DMS79 (cell line): ENCODE results near the gene HMGB2.

Experiments
- DNase-seq: peaks from one replicate; lab custom pipeline; 2025; lab: John Stamatoyannopoulos, UW

The HMGB2 gene

DNA sequence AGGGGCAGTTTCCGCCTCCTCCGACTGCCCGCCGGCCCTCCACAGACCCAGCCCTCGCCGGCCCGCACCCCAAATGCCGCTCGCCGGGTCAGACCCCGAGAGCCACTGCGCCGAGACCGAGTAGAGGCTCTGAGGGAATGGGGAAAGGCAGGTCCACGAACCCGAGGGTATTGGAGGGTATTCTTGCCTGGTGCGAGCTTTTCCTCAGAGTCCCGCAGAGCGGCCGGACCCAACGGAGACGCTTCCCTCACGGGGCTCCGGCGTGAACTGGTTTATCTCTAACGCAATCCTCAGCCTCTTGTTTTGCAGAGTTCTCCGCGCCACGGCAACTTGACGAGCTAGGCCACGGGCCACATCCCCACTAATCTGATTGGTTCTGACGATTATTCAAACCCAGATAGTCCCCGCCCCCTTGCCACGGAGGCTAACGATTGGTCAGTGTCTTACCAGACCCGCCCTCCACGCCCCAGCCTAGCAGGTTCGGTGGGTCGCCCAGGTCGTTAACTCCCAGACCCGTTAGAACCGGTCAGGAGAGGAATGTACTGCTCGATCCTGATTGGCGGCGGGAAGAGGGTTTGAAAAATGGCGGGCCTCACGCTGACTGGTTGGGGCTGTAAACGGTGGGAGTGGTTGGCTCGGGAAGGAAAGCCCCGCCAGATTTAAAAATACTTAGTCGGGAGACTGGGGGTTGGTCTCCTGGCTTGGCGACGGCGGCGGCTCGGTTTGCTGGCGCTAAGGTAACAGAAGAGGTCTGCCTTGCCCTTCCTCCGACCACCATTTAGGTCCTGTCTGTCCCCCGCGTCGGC, at the start of gene HMGB2:
TSS of gene HMGB2 (minus strand) at position 274 of the 806 bp plus-strand sequence. CDS start 709 bp downstream, outside the sequence.
- peak; percentile 97 for DNase-seq

DNA sequence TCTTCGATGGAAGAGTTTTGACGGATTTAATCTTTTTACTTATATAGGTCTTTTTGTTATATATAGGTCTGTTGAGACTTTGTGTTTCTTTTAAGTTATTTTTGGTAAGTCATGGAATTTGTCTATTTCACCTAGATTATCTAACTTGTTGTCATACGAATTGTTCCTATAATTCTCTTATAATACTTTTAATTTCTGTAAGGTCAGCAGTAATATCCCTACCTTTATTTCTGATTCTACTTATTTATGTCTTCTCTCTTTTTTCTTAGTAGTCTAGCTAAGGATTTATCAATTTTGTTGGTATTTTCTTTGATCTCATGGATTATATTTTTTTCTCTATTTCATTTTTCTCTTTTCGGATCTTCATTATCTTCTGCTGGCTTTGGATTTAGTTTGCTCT, 48.2 kb upstream of the HMGB2 start:
- no peak for DNase-seq

DNA sequence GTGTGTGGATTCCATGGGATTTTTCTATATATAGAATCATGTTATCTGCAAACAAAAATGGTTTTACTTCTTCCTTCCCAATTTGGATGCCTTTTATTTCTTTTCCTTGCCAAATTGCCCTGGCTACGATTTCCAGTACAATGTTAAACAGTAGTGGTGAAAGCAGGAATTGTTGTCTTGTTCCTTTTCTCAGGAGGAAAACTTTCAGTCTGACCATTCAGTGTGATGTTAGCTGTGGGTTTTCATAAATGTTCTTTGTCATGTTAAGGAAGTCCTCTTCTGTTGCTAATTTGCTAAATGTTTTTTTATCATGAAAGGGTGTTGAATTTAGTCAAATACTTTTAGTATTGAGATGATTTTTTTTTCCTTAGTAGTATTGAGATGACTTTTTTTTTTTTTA, 47.5 kb upstream of the HMGB2 start:
- no peak for DNase-seq

DNA sequence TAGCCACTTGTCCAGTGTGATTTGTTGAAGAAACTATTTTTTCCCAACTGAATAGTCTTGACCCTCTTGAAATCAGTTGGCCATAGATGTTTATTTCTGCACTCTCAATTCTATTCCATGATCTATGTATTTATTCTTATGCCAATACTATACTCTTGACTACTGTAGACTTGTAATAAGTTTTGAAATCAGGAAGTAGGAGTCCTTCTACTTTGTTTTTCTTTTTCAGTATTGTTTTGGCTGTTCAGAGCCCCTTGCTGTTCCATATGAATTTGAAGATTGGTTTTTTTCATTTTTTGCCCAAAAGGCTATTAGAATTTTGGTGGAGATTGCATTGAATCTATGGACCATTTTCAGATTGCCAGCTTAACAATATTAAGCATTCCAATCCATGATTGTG, 46.8 kb upstream of the HMGB2 start:
- no peak for DNase-seq

DNA sequence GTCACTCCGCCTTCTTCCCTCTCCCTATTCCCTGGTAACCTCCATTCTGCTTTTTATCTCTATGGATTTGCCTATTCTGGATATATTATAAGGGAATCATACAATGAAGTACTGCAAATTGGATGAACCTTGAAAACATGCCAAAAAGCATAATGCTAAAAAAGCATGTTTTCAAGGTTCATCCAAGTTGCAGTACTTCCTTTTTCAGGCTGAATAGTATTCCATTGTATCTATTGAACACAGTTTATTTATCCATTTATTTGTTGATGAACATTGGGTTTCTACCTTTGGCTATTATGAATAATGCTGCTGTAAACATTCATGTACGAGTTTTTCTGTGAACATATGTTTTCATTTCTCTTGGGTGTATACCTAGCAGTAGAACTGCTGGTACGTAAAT, 45.8 kb upstream of the HMGB2 start:
- DNase-seq: no peak

DNA sequence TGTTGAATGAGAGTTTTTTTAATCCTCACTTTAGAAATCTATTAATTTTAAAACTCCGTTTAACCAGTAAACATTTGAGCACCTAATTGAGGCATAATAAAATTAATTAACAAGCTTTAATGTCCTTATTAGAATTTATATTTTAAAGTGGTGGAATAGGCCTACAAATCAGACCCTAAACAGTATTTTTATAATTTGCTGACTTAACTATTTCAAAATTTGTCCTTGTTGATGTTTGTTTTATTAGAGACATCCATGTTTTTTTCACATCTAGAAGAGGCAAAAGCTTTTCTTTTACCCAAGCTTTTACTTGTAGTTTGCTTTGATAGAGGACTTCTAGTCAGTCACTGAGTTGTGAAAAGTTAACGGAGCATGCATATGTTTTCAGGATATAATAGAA, 40.4 kb upstream of the HMGB2 start:
- no peak for DNase-seq

DNA sequence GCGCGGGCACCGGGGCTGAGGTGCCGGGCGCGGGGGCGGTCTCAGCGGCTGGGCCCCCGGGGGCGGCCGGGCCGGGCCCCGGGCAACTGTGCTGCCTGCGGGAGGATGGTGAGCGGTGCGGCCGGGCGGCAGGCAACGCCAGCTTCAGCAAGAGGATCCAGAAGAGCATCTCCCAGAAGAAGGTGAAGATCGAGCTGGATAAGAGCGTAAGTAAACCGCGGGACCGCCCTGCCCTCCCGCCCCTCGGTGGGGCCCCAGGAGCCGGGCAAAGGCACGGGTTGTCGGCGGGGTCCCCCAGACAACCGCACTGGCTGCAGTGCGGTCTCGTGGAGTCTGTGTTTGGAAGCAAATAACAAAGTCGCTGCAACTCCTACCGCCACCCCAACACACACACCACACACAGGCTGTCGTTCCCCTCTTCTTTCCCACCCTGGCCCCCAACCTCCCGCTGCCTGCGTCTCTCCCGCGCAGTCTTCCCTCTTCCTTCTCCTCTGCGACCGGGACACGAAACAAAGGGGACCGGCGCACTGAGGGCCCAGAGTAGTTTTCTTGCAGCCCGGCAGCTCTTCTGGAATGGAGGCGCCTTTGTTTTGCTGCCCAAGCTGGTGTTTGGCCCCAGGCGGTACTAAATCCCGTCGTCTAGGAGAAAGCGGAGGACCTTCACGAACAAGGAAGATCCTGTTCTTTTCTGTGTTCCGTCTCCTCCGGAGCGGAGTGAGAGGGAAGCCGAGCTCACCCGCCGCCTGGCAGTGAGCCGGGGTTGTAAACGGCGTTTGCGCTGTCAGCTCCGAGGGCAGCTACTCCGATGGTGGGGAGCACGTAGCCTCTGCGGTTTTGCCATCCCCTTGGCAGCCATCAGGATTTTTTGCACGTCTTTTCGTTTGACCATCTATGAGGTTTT, 37.4 kb upstream of the HMGB2 start:
- DNase-seq: peak; percentile 18

DNA sequence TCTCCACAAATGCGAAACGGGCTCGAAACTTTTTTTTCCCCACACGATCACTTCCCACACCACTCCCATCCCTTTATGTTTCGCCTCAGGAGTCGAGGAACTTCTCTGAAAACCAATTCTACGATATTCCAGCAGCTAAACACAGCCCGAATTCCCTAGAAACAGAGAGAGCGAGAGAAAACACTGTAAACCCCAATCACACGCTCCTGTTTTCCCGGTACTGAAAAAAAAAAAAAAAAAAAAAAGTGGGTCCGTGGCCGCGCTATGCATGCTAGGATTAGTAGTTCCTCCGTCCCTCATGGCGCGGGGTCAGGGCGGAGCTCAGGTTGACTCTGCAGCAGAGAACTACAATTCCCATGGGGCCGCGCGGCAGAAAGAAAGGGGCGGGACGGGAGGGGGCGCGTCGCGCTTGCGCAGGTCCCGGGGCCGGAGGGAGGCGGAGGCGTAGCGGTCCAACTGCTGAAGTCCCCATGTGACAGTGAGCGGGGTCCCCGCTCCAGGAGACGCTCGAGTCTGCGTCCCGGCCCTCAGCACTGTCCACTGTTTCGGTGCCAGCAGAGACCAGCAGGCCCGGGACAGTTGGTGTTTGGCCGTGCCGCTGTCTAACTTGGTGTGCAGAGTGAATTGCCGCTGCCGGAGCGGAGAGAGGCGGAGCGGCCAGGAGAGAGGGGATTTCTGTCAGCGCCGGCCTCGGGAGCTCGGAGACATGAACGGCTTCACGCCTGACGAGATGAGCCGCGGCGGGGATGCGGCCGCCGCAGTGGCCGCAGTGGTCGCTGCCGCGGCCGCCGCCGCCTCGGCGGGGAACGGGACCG, 36.5 kb upstream of the HMGB2 start, which contains the start of gene SAP30:
TSS of gene SAP30 (plus strand) at position 478 of the 815 bp plus-strand sequence. CDS start at position 707, 229 bp downstream.
- DNase-seq: peak; percentile 77

DNA sequence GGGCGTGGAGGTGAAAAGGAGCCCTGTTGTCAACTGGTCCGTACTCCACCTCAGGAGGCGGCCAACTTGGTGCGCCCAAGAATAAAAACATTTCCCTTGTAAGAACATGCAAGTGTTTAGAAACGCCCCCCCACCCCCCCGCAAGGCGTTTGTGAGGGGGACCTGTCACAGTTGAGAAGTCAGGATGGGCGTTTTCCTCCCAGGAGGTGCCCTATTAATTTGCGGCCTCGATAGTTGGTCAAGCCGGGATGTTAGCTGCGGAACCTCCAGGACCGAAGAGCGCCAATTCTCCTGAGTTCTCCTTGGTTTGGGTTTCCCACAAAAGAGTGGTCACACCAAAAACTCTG, 35.9 kb upstream of the HMGB2 start:
- no peak for DNase-seq

DNA sequence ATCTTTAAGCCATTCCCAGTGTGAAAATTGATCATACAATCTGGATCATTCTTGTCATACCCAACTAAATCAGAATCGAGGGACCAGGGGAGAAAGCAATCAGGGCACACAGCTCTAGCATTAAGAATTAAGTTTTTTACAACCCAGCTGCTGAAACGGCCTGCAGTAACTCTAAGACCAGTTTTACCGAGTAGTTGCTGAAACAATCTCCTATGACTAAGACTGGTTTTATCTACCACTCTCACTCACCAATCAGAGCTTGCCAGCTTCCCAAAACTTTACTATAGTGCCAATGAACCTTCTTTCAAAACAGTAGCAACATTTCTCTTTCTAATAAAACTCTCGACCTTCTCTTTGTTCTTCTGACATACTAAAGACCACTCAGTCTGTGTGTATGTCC, 33.8 kb upstream of the HMGB2 start:
- DNase-seq: no peak

DNA sequence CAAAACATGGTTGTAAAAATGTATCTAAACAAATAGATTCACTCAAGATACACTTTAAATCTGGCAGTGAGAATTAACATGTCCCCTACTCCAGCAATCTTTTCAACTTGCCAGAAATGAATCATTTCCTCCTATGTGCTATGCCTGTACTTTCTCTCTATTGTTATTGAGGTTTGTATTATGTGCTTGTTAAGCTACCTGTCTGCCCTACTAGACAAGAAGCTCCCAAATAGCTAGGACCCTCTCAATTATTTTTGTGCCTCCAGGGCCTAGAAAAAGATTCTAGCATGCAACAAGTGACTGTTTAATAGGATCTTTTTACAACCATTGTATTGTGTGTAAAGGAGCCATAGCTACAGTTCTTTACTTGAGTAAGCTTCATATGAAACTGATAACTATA, 33.1 kb upstream of the HMGB2 start:
- no peak for DNase-seq

DNA sequence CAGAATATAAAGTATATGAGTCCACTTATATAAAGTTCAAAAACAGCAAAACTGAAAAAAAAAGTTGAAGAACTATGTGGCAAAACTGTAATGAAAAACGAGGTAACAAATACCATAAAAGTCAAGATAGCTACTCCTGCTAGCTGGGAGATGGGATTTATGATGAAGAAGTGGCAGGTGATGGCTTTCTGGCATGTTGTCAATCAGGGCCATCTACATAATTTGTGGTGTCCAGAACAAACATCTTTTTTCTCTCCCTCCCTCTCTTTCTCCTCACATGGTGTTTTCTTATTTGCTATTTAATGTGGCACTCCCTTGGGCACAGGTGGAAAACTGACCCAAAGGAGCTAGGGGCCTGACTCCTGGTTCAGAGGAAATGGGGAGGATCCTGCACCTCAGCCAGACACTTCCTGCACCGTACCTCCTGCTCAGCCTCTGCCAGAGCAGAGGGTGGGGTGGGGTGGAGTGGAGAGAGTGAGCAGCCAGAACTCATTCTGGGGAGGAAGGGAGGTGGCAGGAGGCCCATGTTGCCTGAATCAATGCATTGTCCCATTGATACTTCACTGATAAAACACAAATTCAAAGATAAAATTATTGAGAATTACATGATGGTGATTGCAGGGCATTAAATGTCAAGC, 31.3 kb upstream of the HMGB2 start:
- no peak for DNase-seq

DNA sequence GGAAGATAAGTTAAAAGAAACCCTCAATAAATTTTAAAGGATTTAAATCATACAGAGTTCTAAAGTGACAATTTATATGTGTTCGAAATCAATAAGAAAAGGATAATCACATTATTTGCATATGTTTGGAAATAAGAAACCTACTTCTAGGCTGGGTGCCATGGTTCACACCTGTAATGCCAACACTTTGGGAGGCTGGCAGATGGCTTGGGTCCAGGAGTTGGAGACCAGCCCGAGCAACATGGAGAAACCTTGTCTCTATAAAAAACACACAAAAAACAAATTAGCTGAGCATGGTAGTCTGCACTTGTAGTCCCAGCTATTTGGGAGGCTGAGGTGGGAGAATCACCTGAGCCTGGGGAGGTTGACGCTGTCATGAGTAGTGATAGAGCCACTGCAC, 28.5 kb upstream of the HMGB2 start:
- no peak for DNase-seq

DNA sequence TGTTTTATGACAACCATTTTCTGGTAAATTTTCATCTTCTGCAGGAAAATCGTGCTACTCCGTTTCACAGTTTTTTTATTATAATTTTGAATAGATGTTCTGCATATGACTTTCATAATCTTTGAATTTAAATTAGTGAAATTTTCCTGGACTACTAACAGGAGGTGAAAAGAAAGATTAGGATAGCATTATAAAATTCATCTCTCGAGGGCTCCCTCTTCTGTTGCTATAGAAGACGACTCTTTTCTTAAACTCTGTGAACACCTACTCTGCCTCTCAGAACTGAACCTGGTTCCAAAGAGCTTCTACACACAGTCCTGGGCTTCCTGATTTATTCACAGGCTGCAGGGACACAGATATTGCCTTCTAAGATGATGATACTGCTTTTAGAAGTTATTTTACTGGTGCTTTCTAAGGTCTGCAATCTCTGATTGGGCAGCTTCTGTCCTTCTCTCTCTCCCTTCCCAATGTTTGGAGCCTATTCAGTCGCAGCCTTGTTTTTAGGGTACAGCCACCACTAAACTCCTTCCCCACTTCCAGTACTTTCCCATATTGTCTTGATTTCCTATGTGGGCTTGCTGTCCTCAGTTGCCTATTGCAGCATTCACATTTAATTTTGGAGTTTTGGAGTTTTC, 26.5 kb upstream of the HMGB2 start:
- no peak for DNase-seq

DNA sequence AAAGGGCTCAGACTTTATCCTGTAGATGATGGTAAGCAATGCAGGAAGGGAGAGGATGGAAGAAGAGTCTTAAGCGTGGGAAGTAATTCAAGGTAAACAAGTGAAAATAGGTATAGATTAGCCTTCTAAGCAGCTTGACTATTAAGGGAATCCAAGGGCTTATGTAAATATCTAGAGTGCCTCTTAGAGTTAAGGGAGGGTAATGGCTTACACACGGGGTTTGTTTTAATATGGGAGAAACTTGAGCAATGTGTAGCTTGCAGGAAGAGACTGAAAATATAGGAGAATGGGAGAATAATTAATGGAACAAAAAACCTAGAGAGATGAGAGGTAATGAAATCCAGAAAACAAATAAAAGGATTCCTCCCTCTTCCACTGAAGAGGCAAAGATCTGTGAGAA, 23.8 kb upstream of the HMGB2 start:
- DNase-seq: peak; percentile 13

DNA sequence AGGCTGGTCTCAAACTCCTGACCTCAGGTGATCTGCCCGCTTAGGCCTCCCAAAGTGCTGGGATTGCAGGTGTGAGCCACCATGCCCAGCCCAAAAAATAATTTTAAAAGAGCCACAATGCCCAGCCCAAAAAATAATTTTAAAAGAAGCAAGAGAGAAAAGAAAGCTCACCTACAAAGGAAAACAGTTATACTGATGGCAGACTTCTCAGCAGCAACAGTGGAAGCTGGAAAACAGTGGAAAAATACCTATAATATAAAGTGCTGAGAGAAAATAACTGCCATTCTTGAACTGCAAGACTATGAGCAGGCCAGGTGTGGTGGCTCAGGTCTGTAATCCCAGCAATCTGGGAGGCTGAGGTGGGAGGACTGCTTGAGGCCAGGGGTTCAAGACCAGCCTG, 13.3 kb upstream of the HMGB2 start:
- DNase-seq: no peak

DNA sequence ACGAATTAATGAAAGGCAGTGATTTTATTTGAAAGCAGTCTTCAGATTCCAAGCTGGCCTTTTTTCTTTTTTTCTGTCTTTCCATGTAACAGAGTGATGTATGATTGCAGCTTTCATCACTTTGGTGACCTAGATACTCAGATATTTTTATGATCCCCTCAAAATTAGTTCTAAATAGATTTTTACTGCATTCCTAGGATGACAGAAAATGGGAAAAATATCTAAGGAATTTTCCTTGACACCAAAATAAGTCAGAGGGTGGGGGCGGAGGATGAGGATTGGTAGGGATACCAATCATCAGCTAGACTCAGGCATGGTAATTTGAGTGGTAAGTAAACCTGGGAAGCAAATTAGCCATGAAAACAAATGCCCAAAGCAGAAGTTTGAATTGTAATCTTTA, 11.9 kb upstream of the HMGB2 start:
- no peak for DNase-seq

DNA sequence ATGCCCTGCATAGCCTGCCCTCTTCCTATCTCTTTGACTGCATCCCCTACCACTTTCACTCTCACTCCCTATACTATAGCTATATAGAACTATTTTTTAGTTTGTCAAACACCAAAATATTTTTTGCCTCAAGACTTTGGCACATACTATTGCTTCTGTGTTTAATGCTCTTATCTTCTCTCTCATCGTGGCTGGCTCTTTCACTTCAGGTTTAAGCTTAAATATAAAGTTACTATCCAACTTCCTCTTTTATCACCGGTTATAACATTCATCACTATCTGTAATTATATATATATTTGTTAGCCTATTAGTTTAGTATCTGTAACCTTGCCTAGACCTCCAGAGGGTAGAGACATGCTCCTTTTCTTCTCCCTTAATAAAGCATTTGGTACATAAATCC, 11.5 kb upstream of the HMGB2 start:
- no peak for DNase-seq

DNA sequence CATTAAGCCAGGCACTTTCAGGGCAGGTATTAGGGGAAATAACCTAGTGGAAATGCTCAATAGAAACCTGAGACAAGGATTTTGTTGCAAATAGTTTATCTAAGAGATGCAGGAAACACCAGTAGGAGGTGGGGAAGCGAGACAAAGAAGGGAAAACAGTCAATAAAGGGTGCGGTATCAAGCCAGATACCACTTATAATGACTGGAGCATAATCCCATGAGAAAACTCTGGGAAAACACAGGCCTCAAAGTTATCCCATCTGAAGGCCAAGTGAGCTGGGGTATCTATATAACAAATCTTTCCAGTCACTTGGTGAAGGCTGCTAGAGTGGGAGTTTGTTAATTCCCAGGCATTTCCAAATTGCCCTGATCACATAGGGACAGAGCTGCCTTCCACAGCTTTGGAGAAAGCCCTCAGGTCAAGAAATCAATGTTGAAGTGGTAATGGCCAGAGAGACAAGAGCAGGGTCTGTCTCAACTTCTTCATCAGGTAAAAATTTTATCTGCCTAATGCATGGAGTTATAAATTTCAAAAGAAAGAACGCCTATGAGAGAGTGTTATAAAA, 9.8 kb upstream of the HMGB2 start:
- no peak for DNase-seq

DNA sequence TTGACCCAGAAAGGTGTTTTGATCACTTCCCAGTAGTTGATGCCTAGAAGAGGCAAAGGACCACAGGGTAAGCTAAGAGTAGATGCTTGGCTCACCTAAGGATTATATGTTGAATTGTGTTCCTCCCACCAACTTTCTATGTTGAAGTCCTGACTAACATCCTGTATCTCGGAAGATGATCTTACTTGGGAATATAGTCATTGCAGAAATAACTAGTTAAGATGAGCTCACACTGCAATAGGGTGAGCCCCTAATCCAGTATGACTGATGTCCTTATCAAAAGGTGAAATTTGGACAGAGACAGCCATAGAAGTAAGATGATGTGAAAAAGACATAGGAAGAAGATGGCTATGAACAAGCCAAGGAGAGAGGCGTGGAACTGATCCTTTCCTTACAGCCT, 3.3 kb upstream of the HMGB2 start:
- no peak for DNase-seq
